ENCODE measurements around the gene L3MBTL4.

Gene L3MBTL4

DNA sequence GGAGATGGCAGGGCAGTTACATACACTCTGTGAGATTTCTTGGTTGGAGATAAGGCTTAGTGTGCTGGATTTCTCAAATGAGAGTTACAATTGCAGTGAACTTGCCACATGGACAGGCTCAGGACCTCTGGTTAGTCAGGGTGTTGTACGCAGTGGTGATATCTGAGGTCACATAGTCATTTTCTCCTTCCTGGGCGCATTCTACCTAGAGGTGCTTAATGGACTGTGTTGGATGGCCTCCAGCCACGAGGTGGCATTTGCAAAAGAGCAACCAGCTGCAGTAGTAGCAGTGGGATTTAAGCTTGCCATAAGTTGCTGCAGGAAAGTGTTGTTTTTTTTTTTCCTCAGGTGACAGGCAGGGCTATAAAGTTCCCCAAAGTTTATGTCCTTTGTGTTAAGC lies 345.6 kb downstream of the L3MBTL4 start:
- TF ChIP-seq CTCF (IDR thresholded peaks at IDR 0.05; ENCODE audit: insufficient read depth, low read depth, low read length, missing control alignments) = no peak
- DNase-seq (ENCODE audit: low read depth) = no peak
- H3K4me3 ChIP-seq (ENCODE audit: low read depth, low read length) = no peak overlapping the region

DNA sequence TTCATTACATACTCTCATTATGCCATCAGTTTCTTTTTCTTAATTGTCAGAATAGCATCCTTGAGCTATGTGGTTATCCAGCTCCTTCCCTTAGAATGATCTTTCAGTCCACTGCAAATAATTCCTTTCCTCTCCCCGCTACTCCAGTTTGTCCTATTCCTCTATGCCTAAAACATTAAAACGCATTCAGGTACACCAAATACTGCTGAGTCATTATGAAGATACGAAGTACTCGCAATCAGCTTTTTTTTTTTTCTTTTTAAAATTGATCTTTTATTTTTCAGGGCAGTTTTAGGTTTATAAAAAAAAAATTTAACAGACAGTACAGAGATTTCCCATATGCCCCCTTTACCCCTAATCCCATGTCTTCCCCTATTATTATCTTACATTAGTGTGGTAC lies 354.6 kb downstream of the L3MBTL4 start:
- no peak for DNase-seq (ENCODE audit: low read depth)
- H3K4me3 ChIP-seq (ENCODE audit: low read depth, low read length) = no peak overlapping the region
- TF ChIP-seq CTCF (IDR thresholded peaks at IDR 0.05; ENCODE audit: insufficient read depth, low read depth, low read length, missing control alignments) = no peak

- no peak for DNase-seq (ENCODE audit: low read depth)
- TF ChIP-seq CTCF (IDR thresholded peaks at IDR 0.05; ENCODE audit: insufficient read depth, low read depth, low read length, missing control alignments) = no peak
- no peak overlapping the region for H3K4me3 ChIP-seq (ENCODE audit: low read depth, low read length)
Measured at GRCh38 chr18:6059551-6059950, 355.2 kb downstream of the L3MBTL4 start.

- no peak for TF ChIP-seq CTCF (IDR thresholded peaks at IDR 0.05; ENCODE audit: insufficient read depth, low read depth, low read length, missing control alignments)
- no peak for DNase-seq (ENCODE audit: low read depth)
- no peak overlapping the region for H3K4me3 ChIP-seq (ENCODE audit: low read depth, low read length)
Measured at GRCh38 chr18:6058941-6059340, 355.8 kb downstream of the L3MBTL4 start.

DNA sequence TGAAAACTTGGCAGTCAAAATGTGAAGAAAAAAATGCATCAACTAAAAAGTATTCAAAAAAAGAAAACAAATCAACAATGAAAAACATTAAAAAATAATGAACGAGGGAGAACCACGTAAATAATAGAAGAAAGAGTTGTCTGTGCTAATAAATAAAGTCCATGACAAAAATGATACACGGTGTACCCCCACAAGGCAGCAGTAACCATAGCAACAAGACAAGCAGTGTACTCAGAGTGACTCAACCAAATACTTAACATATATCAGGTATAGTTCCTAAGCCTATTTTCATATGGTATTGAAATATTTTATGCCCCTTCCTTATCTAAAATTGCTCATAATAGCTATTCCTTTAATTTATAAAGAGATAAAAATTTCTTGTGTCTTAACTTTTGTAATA lies 357.1 kb downstream of the L3MBTL4 start:
- no peak overlapping the region for H3K4me3 ChIP-seq (ENCODE audit: low read depth, low read length)
- no peak for DNase-seq (ENCODE audit: low read depth)
- TF ChIP-seq CTCF (IDR thresholded peaks at IDR 0.05; ENCODE audit: insufficient read depth, low read depth, low read length, missing control alignments) = no peak

- DNase-seq (ENCODE audit: low read depth) = peak; percentile 24
- no peak for TF ChIP-seq CTCF (IDR thresholded peaks at IDR 0.05; ENCODE audit: insufficient read depth, low read depth, low read length, missing control alignments)
- no peak overlapping the region for H3K4me3 ChIP-seq (ENCODE audit: low read depth, low read length)
Measured at GRCh38 chr18:6056171-6056910, 358.4 kb downstream of the L3MBTL4 start.

- no peak overlapping the region for H3K4me3 ChIP-seq (ENCODE audit: low read depth, low read length)
- TF ChIP-seq CTCF (IDR thresholded peaks at IDR 0.05; ENCODE audit: insufficient read depth, low read depth, low read length, missing control alignments) = no peak
- DNase-seq (ENCODE audit: low read depth) = no peak
Measured at GRCh38 chr18:6055711-6056110, 359.0 kb downstream of the L3MBTL4 start.

Measured in GM12865 (cell line).